Activated T-helper 1 cell treated with anti-CD3 and anti-CD28 coated beads, Interleukin-2, amount 50 U/mL, for 16 hours (primary cell): Measurements from ENCODE around the gene IQCK.
A peak's percentile ranks its signal among the peaks of the same experiment; 100 is the strongest.

Experiments used
- DNase-seq, 2 donors: peaks; one replicate each; pipeline ENCODE4 v3.0.0-alpha.2; 2020; ENCODE audit warnings: low read depth in 1 of 2, low spot score in 1 of 2

The IQCK gene

DNA sequence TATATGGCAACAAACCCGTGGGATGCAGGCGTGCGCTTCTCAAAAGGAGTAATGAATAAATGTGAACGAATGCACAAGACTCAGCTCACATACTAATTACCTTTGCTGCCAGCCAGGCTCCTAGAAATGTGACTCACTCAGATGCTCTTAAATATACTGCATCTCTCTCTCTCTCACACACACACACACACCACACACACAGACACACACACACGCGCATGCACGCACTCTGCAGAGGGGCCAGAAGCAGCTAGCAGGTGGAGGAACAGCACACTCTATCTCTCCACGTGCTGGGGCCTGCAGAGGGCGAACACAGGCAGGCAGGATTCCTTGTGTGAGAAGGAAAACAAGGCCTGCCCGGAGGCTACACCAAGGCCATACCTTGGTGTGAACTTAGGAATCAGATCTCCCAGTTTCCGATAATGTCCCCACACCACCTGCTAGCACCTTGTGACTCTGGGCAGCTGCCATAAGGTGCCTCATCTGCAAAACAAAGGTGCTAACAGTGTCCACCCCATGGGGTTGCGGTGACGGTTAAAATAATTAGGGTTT, 161.2 kb downstream of the IQCK start:
- DNase-seq = no peak

DNA sequence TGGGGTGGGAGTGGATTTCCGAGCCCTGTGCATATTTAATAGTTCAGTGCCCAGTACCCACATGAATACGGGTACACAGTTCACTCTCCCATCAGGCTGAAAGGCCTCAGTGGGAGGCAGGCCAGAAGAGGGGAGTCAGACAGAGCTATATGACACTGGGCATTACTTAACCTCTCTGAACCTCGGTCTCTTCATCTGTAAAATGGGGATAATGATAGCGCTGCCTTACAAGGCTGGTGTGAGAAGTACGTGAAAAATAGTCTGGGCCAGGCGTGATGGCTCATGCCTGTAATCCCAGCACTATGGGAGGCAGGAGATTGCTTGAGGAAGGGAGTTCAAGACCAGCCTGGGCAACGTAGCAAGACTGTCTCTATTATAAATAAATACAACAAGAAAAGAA, 163.0 kb downstream of the IQCK start:
- DNase-seq = no peak

DNA sequence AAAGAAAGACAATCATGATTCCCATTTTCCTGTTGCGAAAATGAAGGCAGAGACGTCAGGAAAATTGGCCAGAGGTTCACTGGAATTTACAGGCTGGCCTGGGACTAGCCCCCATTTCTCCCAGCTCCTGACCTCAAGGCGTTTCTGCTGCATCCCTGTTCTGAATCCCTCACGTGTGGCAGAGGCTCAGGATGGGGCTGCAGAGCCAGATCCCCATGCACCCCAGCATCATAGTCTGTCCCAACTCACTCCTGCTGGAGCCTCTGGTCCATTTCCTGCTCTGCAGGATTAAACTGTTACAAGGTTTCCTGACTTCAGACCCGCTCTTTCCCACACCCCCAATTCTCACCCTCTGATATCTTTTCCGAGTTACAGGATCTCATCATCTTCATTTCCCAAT, 163.7 kb downstream of the IQCK start:
- DNase-seq = no peak

DNA sequence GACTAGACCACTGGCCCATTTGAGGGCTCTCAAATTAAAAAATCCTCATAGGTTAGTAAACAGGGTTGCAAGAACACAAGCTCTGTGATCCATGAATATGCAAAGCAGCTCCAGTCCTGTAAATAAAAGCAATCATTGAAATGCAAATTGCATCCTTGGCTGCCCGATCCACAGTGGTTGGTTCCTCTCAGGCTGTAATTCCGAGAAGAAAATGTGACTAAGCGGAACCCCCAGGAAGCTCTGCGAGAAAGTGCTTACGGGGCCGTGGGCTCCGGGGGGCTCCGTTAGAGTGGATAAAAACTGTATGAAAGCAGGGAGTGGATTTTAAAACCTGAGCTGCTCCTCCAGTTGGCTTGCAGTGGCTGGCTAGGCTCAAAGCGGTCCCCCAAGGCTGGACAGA, 164.1 kb downstream of the IQCK start:
- DNase-seq = no peak

DNA sequence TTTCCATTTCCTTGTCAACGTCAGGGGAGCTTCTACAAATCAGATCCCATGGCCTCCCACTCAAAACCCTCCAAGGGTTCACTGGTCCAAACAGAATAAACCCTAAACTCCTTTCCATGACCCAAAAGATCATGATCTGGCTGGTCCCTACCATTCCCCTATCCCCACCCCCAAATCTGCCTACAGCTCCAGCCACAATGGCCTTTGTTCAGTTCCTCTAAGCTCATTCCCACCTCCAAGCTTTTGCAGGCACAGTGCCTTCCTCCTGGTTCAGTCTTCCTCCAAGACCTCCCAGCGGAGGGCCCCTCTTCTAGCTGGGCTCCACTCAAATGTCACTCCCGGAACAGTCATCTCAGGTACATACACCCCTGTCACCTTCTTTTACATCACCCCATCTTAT, 164.6 kb downstream of the IQCK start:
- DNase-seq = no peak

DNA sequence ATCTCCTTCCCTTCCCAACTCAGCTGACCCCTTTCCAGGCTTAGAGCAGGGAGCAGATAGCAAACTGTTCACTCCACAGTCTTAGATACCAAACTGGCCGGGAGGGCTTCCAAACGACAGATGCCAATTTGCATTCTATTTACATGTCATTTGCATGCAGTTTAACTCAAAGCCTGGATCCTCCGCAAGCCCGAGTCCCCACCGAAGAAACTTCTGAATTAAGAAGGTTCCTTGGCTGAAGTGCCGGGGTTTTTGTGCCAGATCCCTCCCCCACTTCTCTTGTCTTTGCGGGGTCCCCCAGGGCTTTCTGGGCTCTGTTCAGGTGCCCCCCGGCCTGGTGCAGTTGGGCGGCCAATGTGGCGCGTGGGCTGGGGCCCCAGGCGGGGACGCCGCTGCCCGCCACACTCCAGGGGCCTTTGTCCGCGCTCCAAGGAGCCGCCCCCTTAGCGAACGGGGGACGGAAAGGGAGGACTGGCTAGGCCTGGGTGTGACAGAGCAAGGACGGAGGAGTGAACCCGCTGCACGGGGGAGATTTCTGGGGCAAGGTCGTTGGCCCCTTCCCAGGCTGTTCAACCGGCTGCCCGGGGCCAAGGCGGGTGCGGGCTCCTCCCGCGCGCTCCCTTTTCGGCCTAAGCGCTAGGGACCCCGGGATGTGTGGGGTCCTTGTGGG, 165.4 kb downstream of the IQCK start:
- DNase-seq = no peak

DNA sequence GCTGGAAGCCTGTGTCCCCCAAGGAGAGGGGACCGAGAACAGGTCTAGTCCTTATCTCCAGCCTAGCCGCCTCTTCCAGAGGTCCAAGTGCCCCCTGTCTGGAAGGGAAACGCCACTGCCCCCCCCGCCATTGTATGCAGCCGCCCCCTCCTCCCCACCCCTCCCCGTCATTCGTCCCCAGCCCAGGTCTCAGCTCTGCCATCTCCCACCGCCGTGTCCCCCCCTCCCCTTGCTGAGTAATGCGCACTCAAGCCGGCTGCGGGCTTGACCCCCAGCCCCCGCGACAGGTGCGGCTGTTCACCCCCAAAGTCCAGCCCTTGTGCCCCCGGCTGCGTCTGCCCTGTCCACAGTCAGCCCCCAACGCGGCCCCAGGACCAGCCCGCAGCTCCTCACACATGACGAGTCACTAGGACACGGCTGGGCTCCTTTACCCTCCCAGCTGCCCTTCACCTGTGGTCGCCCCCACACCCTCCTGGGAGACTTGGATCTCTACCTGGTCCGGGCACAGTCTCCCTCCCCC, 166.0 kb downstream of the IQCK start:
- no peak for DNase-seq

DNA sequence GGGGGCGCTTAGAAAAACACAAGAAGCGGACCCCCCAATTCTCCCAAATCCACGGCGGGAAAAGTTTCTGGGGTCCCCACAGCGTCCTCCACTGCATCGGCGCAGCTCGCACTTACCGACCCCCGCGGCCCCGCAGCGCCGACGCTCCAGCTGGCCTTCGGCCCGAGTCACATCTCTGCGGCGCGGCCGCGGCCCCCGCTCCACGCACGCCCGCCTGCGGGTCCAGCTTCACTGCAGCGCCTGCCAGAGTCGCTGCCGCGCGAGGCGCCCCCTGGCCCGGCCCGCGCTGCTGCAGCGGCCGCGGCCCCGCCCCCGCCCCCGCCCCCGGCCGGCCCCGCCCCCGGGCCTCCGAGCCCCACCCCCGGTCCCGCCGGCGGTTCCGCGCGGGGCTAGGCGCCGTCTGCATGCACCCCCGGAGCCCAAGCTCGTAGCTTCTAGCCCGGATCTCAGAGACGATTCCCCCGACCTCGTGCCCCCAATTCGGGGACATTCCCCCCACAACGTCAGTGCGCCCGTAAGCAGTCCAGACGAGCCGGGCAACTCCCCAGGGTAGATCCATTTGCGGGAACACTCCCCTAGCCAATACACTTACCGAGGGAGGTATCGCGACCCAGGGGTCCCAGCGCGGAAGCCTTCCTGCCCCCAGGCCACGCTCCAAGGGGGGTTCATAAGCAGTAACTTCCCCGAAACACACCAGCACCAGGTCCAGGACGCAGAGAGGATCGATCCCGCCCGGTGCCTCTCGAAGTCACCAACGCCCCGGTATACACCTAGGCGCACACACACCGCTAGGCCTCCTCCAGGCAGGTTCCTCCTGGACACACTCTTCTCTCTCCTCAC, 166.8 kb downstream of the IQCK start, which contains the start of gene GPRC5B:
GPRC5B (minus strand) TSS at position 238 of the 840 bp plus-strand sequence. CDS start 12,003 bp downstream, outside the sequence.
- DNase-seq = peak in 1 of 2 donors; percentile 23

DNA sequence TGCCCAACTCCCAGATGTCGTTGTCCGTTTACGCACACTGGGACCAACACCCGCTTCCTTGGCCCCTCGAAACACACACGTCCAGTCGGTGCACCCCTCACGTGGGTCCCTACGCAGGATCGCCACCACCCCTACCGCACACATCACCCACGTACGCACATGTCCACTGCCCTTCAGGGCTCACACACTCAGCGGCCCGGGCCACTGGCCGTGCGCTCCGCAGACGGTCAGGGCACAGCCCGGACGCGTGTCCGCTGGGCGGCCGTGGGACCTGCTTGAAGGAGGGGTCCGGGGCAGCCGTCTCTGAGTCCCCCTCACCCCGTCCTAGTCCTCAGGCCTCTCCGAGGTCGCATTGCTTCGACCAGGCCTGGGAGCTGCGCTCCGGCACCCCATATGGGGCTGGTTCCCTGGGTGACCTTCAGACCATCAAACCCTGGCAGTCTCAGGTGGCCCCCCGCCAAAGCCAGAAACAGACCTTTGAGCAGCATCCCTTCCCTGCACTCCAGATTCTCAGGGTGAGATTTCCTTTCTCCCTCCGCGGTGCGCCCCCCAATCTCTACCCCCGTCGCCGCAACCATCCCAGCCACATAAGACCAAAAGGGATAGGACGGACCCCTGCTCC, 167.5 kb downstream of the IQCK start:
- no peak for DNase-seq

DNA sequence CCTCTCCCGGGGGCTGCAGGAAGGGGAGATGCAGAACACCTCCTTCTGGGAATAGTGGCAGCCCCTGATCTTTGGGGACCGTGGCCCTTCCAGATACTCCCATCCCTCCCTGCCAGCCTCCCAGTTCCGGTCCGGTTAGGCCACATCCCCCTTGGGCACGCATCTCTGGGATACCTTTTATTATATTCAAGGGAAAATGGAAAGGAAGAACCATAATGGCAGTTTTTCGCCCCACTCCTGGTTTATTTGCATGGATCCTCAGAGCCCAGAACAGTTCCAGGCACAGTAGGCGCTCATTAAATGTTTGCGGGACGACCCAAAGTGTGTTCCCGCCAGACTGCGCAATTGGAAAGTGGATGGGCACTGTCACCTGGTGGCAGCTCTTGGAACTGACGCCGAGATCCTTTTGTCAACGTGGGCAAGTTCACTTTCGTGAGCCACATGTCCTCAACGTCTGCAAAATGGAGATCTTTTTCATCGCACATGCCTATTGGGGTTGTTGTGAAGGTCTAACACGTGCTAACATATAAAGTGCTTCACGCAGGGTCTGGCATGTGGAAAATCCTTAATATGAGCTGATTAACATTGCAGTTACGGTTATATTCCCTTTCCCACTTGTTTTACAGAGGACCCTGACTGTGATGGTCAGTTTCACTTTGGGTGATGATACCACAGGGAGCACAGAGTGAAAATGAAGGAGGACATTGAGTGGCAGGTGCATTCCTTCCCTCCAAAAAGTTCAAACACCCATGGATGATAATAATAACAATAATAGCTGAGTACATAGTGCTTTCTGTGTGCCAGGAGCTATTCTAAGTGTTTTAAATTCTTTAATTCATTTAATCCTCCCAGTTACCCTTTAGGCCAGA, 168.2 kb downstream of the IQCK start:
- peak; percentile 64 to 72 for DNase-seq

DNA sequence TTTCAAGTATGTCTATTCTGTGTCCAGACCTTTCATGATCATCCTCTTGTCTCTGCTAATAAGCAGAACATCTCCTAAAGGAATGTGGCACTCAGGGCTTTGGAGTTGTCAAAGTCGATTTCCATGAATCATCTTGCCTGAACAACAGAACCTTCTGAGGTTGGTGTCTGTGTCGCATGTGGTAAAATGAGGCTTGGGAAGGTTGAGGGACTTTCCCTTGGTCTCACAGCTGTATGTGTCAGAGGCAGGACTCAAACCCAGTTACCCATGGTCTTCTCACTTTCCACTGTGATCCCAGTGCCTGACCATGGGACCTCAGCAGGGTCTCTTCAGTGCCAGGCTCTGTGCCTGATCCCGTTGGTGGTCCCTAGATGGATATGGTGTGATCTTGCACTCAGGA, 170.8 kb downstream of the IQCK start:
- DNase-seq = no peak

DNA sequence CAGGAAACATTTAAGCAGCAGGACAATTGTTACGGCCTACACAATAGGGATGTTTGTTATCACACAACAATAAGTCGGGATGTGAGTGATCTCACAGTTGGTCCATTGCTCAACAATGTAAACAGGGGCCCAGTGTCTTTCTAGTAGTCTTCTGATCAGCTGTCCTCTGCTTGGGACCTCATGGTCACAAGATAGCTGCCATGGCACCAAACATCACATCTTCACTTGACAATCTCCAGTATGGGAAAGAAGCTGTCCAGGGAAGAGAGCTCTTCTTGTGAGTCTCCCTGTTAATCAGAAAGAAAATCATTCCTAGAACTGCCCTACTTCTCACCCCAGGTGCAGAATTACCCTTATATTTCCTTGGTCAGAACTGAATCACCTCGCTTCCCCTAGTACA, 172.8 kb downstream of the IQCK start:
- DNase-seq = no peak

DNA sequence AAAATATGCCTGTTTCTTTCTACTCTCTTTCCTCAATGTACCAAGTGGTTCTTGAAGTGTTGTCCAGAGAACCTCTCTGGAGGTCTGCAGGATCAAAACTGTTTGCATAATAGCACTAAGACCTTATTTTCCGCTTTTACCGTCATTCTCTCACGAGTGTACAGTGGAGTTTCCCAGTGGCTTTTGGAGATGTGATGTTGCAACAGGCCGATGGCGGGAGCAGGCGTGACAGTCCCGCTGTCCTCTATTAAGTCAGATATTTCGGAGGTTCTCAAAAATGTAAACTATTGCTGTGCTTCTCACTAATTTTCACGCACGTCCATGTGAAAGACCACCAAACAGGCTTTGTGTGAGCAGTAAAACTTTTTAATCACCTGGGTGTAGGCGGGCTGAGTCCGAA, 174.8 kb downstream of the IQCK start:
- no peak for DNase-seq

DNA sequence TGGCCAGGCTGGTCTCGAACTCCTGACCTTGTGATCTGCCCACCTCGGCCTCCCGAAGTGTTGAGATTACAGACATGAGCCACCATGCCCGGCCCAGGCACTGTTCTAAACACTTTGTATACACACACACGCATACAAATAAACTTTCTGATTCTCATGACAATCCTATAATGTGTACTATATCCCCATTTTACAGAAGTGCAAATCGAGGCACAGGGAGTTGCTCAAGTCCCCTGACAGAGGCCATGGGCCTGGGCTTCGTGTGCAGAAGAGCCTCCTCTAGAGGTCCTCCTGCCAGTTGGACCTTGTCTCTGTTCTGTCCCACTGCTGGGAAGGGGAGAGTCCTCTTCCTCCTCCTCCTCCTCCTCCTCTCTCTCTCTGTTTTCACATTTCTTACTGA, 176.5 kb downstream of the IQCK start:
- DNase-seq = no peak

DNA sequence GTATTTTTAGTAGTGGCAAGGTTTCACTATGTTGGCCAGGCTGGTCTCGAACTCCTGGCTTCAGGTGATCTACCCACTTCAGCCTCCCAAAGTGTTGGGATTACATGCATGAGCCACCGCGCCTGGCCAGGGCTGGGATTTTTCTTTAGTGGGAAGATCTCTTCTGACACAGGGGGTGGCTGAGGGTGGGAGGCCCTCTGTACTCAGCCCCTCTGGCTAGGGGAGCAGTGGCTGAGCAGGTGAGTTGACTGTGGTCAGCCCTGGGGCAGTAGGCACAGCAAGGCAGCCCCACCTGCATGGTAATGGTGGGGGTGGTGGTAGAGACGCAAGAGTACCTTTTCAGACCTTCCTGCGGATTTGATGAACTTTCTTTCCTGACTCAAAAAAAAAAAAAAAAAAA, 178.9 kb downstream of the IQCK start:
- DNase-seq = no peak

DNA sequence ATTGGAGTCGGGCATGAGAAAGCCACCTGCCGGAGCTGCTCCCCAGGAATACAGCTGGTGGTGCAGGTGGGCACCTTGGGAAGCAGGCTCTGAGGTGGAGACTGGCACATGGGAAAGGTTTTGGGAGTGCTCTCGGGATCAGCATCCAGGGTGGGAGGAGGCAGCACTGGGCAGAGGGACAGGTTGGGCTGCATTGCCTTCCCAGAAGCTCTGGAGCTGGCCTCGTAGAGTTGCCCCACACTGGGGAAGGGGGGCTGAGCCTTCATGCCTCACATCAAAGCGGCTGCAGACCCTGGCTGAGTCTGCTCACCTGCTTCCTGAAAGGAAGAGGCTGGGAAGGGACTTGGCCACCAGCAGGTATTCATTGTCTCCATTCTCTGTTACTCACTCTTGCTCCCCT, 180.1 kb downstream of the IQCK start:
- DNase-seq = no peak

DNA sequence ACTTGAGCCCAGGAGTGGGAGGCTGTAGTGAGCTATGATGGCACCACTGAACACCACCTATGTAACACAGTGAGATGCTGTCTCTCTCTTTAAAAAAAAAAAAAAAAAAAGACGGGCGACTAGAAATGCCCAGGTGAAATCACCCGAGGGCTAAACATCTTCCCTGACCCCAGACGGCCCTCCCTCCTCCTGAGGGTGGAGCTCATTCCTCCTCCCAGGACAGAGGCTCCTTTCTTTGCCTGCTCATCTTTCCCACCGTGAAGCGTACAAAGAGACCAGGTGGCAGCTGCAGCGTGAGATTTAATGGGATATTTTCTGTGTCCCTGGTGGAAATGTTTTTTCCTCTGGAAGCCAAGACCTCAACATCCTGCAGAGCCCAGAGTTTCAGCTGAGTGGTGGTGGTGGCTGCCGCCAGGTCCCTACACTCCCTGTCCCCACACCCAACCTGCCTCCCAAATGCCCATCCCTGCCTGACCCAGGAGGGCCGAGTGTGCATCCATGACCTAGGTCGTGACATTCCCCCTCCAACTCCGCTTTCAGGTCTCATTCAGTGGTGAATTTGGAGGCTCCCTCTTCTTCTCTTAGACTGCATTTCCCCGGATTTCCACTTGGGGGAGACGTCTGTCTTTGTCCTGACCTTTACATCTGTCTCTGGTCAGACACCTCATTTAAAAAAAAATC, 181.0 kb downstream of the IQCK start:
- no peak for DNase-seq

DNA sequence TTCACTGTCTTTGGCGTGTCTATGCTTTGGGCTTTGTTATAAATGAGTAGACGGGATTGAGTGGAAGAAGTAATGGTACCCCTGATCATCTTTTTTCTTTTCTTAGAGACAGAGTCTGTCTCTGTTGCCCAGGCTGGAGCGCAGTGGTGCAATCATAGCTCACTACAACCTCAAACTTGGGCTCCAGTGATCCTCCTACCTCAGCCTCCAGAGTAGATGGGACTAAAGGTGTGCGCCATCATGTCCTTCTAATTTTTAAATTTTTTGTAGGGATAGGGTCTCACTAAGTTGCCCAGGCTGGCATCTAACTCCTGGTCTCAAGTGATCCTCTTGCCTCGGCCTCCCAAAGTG, 181.5 kb downstream of the IQCK start:
- no peak for DNase-seq

DNA sequence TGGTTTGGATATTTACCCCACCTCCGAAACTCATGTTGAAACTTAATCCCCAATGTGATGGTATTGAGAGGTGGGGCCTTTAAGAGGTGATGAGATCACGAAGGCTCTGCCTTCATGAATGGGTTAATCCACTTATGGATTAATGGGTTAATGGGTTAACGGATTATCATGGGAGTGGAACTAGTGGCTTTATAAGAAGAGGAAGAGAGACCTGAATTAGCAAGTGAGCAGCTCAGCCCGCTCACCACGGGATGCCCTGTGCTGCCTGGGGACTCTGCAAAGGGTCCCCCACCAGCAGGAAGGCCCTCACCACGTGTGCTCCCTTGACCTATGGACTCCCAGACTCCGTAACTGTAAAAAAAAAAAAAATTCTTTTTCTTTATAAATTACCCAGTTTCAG, 183.1 kb downstream of the IQCK start:
- no peak for DNase-seq
